Measurements from ENCODE around the gene ZNF335. TPM values are rescaled to one million over a fixed set of nuclear protein-coding genes. Genes with fewer than 3 reads are reported as not detected.
A peak's percentile ranks its signal among the peaks of the same experiment; 100 is the strongest.

The ZNF335 gene
- total and polyA plus RNA-seq, 2 of the 13 experiments (the other 11 are each of a cell fraction or from before 2014, with no cell fraction given), result 9.7 to 13.7 TPM

GRCh38 chr20:45972500-45973183, 639 bp upstream of the ZNF335 start:
- H3K27ac ChIP-seq (ENCODE audit: extremely low read length, insufficient read depth, low read length), result peak overlapping the region; percentile 98
- BruUV-seq (replicated peaks), result no TSS peak
- ATAC-seq (peak; percentile 82), DNase-seq (ENCODE audit: low spot score) (no peak), FAIRE-seq (no peak)
- H2AFZ ChIP-seq (ENCODE audit: low read length), result no peak overlapping the region
- no peaks in the 10 kb centered on the region for H3K9me3 ChIP-seq (ENCODE audit: low read length)
- H4K20me1 ChIP-seq (ENCODE audit: insufficient read depth, low read length), result 0 out of 2 replicates have a peak, but pooled peaks cover 2% of the 10 kb centered on the region
- in situ Hi-C loops (cut with HindIII; ENCODE audit: extremely low pct_ligation_motif_present, low pct_unique_long_range_greater_than_20kb) (no loop called here), intact Hi-C loops (cut with micrococcal nuclease; ENCODE audit: unreplicated experiment) (loop anchor here (5.0 kb wide), 4 partner anchors 40 to 630 kb away; partner anchors contain the start of genes NCOA5 and PCIF1)
- peak overlapping the region; percentile 82 to 97 (median 96) for H3K4me3 ChIP-seq (replicated peaks in 1 of 3; ENCODE audit: insufficient read depth in 1 of 3, low read depth in 2 of 3, low read length in 3 of 3)
- peaks cover 6% of the 10 kb centered on the region for H3K79me2 ChIP-seq (ENCODE audit: insufficient read depth, low read length)
- 48% methylated on average over 29 of the region's 29 CpGs for WGBS (ENCODE audit: low lambda C conversion rate)
- H3K9ac ChIP-seq (ENCODE audit: insufficient read depth, low read depth, low read length), result peak overlapping the region; percentile 99
- peaks cover 26% of the 10 kb centered on the region for H3K4me1 ChIP-seq (ENCODE audit: insufficient read depth, low read length)
- peak overlapping the region; percentile 89 for H3K4me2 ChIP-seq (ENCODE audit: low read depth, low read length)
- ChIA-PET CTCF (ENCODE audit: low intra/inter-chr PET ratio, low total read pairs) (no interaction called here), POLR2A (interaction anchor here (1.1 to 4.9 kb wide), 8 partner anchors 14 to 434 kb away, joined by 3 to 67 read pairs (median 6); partner anchors contain the start of genes CTSA, ELMO2, NEURL2 and PCIF1)
- H3K27me3 ChIP-seq (ENCODE audit: control insufficient read depth in 1 of 2, insufficient read depth in 2 of 2, low read length in 2 of 2), result peaks cover 0 to 7% of the 10 kb centered on the region in 2 experiments; a peak in 1 of 5 replicates
- peaks cover 11 to 19% of the 10 kb centered on the region in 2 experiments for H3K36me3 ChIP-seq (replicated peaks in 1 of 2; ENCODE audit: control insufficient read depth in 1 of 2, insufficient read depth in 2 of 2, low read length in 2 of 2)
- no peak for TF ChIP-seq KLF13 (CRISPR knock-in tag; IDR thresholded peaks at IDR 0.05)
- TF ChIP-seq ZNF431 (CRISPR knock-in tag; IDR thresholded peaks at IDR 0.05; ENCODE audit: borderline replicate concordance, low read depth), result peak; percentile 72; the same call in 1 of the 2 replicates
- TF ChIP-seq HCFC1 (IDR thresholded peaks at IDR 0.05; ENCODE audit: low read depth, low read length), result no peak
- no peak for TF ChIP-seq HNRNPK (IDR thresholded peaks at IDR 0.05; ENCODE audit: low read depth, low read length, poor library complexity, severe bottlenecking)
- TF ChIP-seq, protein P1, sequence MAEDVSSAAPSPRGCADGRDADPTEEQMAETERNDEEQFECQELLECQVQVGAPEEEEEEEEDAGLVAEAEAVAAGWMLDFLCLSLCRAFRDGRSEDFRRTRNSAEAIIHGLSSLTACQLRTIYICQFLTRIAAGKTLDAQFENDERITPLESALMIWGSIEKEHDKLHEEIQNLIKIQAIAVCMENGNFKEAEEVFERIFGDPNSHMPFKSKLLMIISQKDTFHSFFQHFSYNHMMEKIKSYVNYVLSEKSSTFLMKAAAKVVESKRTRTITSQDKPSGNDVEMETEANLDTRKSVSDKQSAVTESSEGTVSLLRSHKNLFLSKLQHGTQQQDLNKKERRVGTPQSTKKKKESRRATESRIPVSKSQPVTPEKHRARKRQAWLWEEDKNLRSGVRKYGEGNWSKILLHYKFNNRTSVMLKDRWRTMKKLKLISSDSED (CRISPR knock-in tag; IDR thresholded peaks at IDR 0.05), result no peak
- no peak for TF ChIP-seq FOXP1 (IDR thresholded peaks at IDR 0.05)
- no peak for TF ChIP-seq FOXP1 (CRISPR knock-in tag; IDR thresholded peaks at IDR 0.05)
- no peak for TF ChIP-seq GTF3A (CRISPR knock-in tag; conservative IDR thresholded peaks at IDR 0.05)
- no peak for TF ChIP-seq RFXAP (CRISPR knock-in tag; IDR thresholded peaks at IDR 0.05; ENCODE audit: borderline replicate concordance)
- TF ChIP-seq NKX3-1 (CRISPR knock-in tag; IDR thresholded peaks at IDR 0.05), result no peak
- 0 out of 2 replicates have a peak, but pooled peaks have one; percentile 43 for TF ChIP-seq SIN3A (IDR thresholded peaks at IDR 0.05; ENCODE audit: borderline replicate concordance, low read depth, low read length)
- TF ChIP-seq ZZZ3 (CRISPR knock-in tag; IDR thresholded peaks at IDR 0.05; ENCODE audit: borderline replicate concordance), result no peak
- no peak for TF ChIP-seq ZFP62 (CRISPR knock-in tag; IDR thresholded peaks at IDR 0.05)
- no peak for TF ChIP-seq ARNT (IDR thresholded peaks at IDR 0.05)
- no peak for TF ChIP-seq KIAA2018 (CRISPR knock-in tag; IDR thresholded peaks at IDR 0.05; ENCODE audit: borderline replicate concordance)
- no peak for TF ChIP-seq ZNF773 (CRISPR knock-in tag; IDR thresholded peaks at IDR 0.05; ENCODE audit: borderline replicate concordance)

All from HepG2 (cell line).